ENCODE data around the gene MORN3.

DNA sequence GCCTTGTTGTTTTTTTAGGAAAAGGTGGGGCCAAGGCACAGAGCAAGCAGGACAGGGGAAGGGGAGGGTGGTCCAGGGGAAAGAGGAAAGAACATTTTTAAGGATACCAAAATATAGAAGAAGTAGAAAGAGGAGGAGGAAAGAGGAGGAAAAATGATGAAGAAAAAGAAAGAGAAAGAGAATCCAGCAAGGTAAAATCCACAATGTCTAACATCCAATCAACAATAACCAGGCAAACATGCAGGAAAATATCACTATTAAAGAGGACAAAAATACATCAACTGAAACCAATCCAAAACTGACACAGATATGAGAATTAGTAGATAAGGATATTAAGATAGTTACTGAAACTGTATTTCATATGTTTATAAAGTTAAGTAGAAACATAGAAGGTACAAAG, 36.1 kb upstream of the MORN3 start:
- TF ChIP-seq, protein P1, sequence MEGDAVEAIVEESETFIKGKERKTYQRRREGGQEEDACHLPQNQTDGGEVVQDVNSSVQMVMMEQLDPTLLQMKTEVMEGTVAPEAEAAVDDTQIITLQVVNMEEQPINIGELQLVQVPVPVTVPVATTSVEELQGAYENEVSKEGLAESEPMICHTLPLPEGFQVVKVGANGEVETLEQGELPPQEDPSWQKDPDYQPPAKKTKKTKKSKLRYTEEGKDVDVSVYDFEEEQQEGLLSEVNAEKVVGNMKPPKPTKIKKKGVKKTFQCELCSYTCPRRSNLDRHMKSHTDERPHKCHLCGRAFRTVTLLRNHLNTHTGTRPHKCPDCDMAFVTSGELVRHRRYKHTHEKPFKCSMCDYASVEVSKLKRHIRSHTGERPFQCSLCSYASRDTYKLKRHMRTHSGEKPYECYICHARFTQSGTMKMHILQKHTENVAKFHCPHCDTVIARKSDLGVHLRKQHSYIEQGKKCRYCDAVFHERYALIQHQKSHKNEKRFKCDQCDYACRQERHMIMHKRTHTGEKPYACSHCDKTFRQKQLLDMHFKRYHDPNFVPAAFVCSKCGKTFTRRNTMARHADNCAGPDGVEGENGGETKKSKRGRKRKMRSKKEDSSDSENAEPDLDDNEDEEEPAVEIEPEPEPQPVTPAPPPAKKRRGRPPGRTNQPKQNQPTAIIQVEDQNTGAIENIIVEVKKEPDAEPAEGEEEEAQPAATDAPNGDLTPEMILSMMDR (conservative IDR thresholded peaks at IDR 0.05 in 1 of 2, IDR thresholded peaks at IDR 0.05 in 1 of 2; ENCODE audit: extremely low read depth in 1 of 2, insufficient read depth in 1 of 2, low read depth in 1 of 2, low read length in 2 of 2): no peak
- TF ChIP-seq EZH2 (IDR thresholded peaks at IDR 0.05; ENCODE audit: borderline replicate concordance, low read length): no peak
